ENCODE results near the gene GUCY1B1. TPM values are rescaled to one million over a fixed set of nuclear protein-coding genes. Genes with fewer than 3 reads are reported as not detected.

Gene GUCY1B1
- total RNA-seq (1 to 10 TPM in 1 of 5 donors, under 1 TPM in 4; 0.09 to 1.1 (median 0.12) TPM), total RNA-seq (0.07 to 1.7 (median 0.35) reads per million in 29 experiments)
- 0.37 TPM for total RNA-seq (2013)

DNA sequence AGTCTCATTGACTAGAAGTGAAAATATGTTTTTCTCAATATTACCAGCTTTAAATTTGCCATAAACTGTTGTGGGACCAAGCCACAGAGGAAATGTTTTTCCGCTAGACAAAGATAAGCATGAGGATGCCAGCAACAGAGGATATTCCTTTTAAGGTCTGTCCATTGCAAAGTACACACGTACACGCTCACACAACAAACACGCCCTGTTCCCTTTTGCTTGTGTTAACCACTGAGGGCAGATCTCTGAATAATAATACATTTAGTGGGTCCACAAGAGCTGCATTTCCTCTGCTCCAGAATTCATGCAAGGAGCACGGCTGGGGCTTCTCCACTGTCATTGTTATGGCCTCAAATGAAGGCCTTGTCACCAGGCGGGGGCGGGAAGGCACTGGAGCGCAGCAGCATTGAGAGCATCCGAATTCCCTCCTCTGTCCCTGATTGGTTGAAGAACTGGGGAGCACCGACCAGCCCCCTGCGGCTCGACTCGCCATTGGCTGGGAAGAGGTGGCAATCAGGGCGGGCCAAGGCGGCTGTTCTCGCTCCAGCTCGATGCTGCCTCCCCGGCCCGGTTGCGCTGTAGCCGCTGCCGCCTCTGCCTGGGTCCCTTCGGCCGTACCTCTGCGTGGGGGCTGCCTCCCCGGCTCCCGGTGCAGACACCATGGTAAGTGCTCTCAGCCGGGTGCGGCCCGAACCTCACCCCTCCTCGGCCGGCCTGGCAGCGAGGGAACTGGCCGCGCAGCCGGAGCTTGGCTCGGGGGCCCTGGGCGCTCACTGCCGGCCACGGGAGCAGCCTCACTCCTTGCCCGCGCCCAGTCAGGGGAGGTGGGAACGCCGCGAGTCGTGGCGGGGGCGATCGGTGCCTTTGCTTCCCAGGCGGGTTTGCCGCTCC lies at the start of gene GUCY1B1:
Gene GUCY1B1 (plus strand): TSS at position 541 of the 891 bp plus-strand sequence. CDS start 120 bp downstream, at position 661.
- ChIA-PET CTCF (no interaction called here), POLR2A (no interaction called here)
- Mint-ChIP-seq H3K27ac (no peak within 1 kb of the TSS), H3K4me3 (peak within 1 kb of the TSS; percentile 53 to 71 (median 57)), H3K4me1 (peaks cover 0 to 7% (median 6%) of the 10 kb centered on the region in 3 donors), H3K9me3 (no peaks in the 10 kb centered on the region), H3K36me3 (no peaks in the 10 kb centered on the region), H3K27me3 (peaks cover 27 to 35% of the 10 kb centered on the region in 2 donors)
- H3K27ac ChIP-seq (ENCODE audit: low read length) = no peak within 1 kb of the TSS
- peak; percentile 2 to 84 (median 56) for DNase-seq
- peak within 1 kb of the TSS; percentile 29 to 80 for H3K4me3 ChIP-seq (ENCODE audit: control insufficient read depth in 1 of 2, extremely low read depth in 1 of 2, low read length in 1 of 2)
- peak; percentile 78 to 98 (median 86) for ATAC-seq (replicated peaks in 1 of 4)
- H3K4me1 ChIP-seq (ENCODE audit: control insufficient read depth in 1 of 2, extremely low read depth in 1 of 2, insufficient read depth in 2 of 2, low read length in 2 of 2) = peaks cover 0 to 15% of the 10 kb centered on the region in 2 experiments
- no peaks in the 10 kb centered on the region for H3K9me3 ChIP-seq
- peaks cover 0 to 16% of the 10 kb centered on the region in 2 experiments for H3K27me3 ChIP-seq (replicated peaks in 1 of 2; ENCODE audit: control insufficient read depth in 2 of 2, extremely low read depth in 1 of 2, insufficient read depth in 2 of 2, low read length in 1 of 2)
- H3K36me3 ChIP-seq (ENCODE audit: control insufficient read depth in 2 of 2, extremely low read depth in 1 of 2, insufficient read depth in 1 of 2, low read length in 1 of 2) = no peaks in the 10 kb centered on the region
- WGBS (ENCODE audit: insufficient coverage) = 7% methylated on average over 49 of the region's 51 CpGs

DNA sequence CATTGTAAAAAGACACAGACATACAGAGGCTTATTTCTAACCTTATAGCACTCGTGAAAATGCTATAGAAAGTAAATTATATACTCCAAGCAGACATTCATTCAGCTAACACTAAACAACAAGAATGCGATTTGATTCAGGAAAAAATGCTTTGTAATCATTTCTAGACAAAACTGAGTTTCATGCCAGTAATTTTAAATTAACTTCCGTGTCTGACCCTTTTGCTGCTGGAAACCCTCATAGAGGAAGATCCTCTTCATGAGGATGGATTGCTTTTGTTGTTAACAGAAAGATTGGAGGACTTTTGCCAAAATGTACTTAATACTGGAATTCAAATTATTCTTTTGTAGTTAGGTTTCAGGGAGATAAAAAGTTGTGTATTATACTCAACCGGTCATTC lies 48.9 kb upstream of the GUCY1B1 start:
- WGBS (ENCODE audit: insufficient coverage) = 83% methylated on average over 1 of the region's 4 CpGs
- no peaks in the 10 kb centered on the region for H3K9me3 ChIP-seq
- POLR2A ChIA-PET = no interaction called here
- H3K27me3 ChIP-seq (replicated peaks in 1 of 2; ENCODE audit: control insufficient read depth in 2 of 2, extremely low read depth in 1 of 2, insufficient read depth in 2 of 2, low read length in 1 of 2) = no peaks in the 10 kb centered on the region
- no peak overlapping the region for H3K4me3 ChIP-seq (ENCODE audit: control insufficient read depth in 1 of 2, extremely low read depth in 1 of 2, low read length in 1 of 2)
- no peak for ATAC-seq (replicated peaks in 1 of 4)
- H3K4me1 Mint-ChIP-seq = no peaks in the 10 kb centered on the region
- CTCF ChIA-PET = no interaction called here
- no peaks in the 10 kb centered on the region for H3K4me1 ChIP-seq (ENCODE audit: control insufficient read depth in 1 of 2, extremely low read depth in 1 of 2, insufficient read depth in 2 of 2, low read length in 2 of 2)
- no peaks in the 10 kb centered on the region for H3K9me3 Mint-ChIP-seq
- H3K4me3 Mint-ChIP-seq = no peak overlapping the region
- H3K27ac ChIP-seq (ENCODE audit: low read length) = no peak overlapping the region
- no peak for DNase-seq
- peaks cover 0 to 3% of the 10 kb centered on the region in 2 donors for H3K27me3 Mint-ChIP-seq
- H3K36me3 Mint-ChIP-seq = no peaks in the 10 kb centered on the region
- H3K27ac Mint-ChIP-seq = no peak overlapping the region
- no peaks in the 10 kb centered on the region for H3K36me3 ChIP-seq (ENCODE audit: control insufficient read depth in 2 of 2, extremely low read depth in 1 of 2, insufficient read depth in 1 of 2, low read length in 1 of 2)

GRCh38 chr4:155711556-155711955 lies 47.3 kb upstream of the GUCY1B1 start:
- peaks cover 0 to 3% of the 10 kb centered on the region in 2 donors for H3K27me3 Mint-ChIP-seq
- H3K4me3 ChIP-seq (ENCODE audit: control insufficient read depth in 1 of 2, extremely low read depth in 1 of 2, low read length in 1 of 2) = no peak overlapping the region
- no peaks in the 10 kb centered on the region for H3K9me3 Mint-ChIP-seq
- ChIA-PET POLR2A (interaction anchor here in 1 of 2 donors (0.6 kb wide), 1 partner anchor 10 kb away, joined by 5 read pairs; no protein-coding TSS in a partner anchor), CTCF (interaction anchor here in 1 of 2 donors (0.5 kb wide), 1 partner anchor 237 kb away, joined by 9 read pairs; no protein-coding TSS in a partner anchor)
- H3K27me3 ChIP-seq (replicated peaks in 1 of 2; ENCODE audit: control insufficient read depth in 2 of 2, extremely low read depth in 1 of 2, insufficient read depth in 2 of 2, low read length in 1 of 2) = no peaks in the 10 kb centered on the region
- DNase-seq (no peak), ATAC-seq (replicated peaks in 1 of 4) (no peak)
- no peaks in the 10 kb centered on the region for H3K4me1 Mint-ChIP-seq
- WGBS (ENCODE audit: insufficient coverage) = no CpG with 5 or more reads among the region's 1 CpG
- H3K4me3 Mint-ChIP-seq = no peak overlapping the region
- no peak overlapping the region for H3K27ac Mint-ChIP-seq
- no peaks in the 10 kb centered on the region for H3K9me3 ChIP-seq
- no peaks in the 10 kb centered on the region for H3K4me1 ChIP-seq (ENCODE audit: control insufficient read depth in 1 of 2, extremely low read depth in 1 of 2, insufficient read depth in 2 of 2, low read length in 2 of 2)
- H3K36me3 Mint-ChIP-seq = no peaks in the 10 kb centered on the region
- H3K27ac ChIP-seq (ENCODE audit: low read length) = no peak overlapping the region
- no peaks in the 10 kb centered on the region for H3K36me3 ChIP-seq (ENCODE audit: control insufficient read depth in 2 of 2, extremely low read depth in 1 of 2, insufficient read depth in 1 of 2, low read length in 1 of 2)

DNA sequence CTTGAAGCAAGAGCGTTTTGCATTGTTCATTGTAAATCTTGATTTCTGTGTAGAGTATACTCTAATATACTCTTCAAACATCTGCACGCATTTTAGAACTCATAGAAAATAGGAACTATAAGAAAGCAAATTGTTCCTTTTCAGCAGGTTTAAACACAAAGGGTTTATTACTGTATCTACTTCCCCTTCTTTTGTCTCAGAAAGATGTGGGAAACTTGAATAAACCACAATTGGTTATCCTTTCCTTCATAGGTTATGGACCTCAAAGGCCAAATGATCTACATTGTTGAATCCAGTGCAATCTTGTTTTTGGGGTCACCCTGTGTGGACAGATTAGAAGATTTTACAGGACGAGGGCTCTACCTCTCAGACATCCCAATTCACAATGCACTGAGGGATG lies 46.0 kb upstream of the GUCY1B1 start:
- Histone ChIP-seq H3K9me3 (no peaks in the 10 kb centered on the region), H3K4me1 (ENCODE audit: control insufficient read depth in 1 of 2, extremely low read depth in 1 of 2, insufficient read depth in 2 of 2, low read length in 2 of 2) (no peaks in the 10 kb centered on the region), H3K36me3 (ENCODE audit: control insufficient read depth in 2 of 2, extremely low read depth in 1 of 2, insufficient read depth in 1 of 2, low read length in 1 of 2) (no peaks in the 10 kb centered on the region), H3K27me3 (replicated peaks in 1 of 2; ENCODE audit: control insufficient read depth in 2 of 2, extremely low read depth in 1 of 2, insufficient read depth in 2 of 2, low read length in 1 of 2) (no peaks in the 10 kb centered on the region), H3K4me3 (ENCODE audit: control insufficient read depth in 1 of 2, extremely low read depth in 1 of 2, low read length in 1 of 2) (no peak overlapping the region), H3K27ac (ENCODE audit: low read length) (no peak overlapping the region)
- CTCF ChIA-PET = no interaction called here
- no peak for DNase-seq
- WGBS (ENCODE audit: insufficient coverage) = no CpG with 5 or more reads among the region's 3 CpGs
- ATAC-seq (replicated peaks in 1 of 4) = no peak
- Mint-ChIP-seq H3K36me3 (no peaks in the 10 kb centered on the region), H3K27ac (no peak overlapping the region), H3K4me3 (no peak overlapping the region), H3K9me3 (no peaks in the 10 kb centered on the region), H3K4me1 (no peaks in the 10 kb centered on the region), H3K27me3 (peaks cover 0 to 3% of the 10 kb centered on the region in 2 donors)
- POLR2A ChIA-PET = no interaction called here

- ATAC-seq (replicated peaks in 1 of 4) = no peak
- no peaks in the 10 kb centered on the region for H3K9me3 Mint-ChIP-seq
- Histone ChIP-seq H3K27me3 (replicated peaks in 1 of 2; ENCODE audit: control insufficient read depth in 2 of 2, extremely low read depth in 1 of 2, insufficient read depth in 2 of 2, low read length in 1 of 2) (no peaks in the 10 kb centered on the region), H3K9me3 (no peaks in the 10 kb centered on the region), H3K27ac (ENCODE audit: low read length) (no peak overlapping the region), H3K4me3 (ENCODE audit: control insufficient read depth in 1 of 2, extremely low read depth in 1 of 2, low read length in 1 of 2) (no peak overlapping the region), H3K36me3 (ENCODE audit: control insufficient read depth in 2 of 2, extremely low read depth in 1 of 2, insufficient read depth in 1 of 2, low read length in 1 of 2) (no peaks in the 10 kb centered on the region), H3K4me1 (ENCODE audit: control insufficient read depth in 1 of 2, extremely low read depth in 1 of 2, insufficient read depth in 2 of 2, low read length in 2 of 2) (no peaks in the 10 kb centered on the region)
- H3K36me3 Mint-ChIP-seq = no peaks in the 10 kb centered on the region
- CTCF ChIA-PET = no interaction called here
- no CpG with 5 or more reads among the region's 1 CpG for WGBS (ENCODE audit: insufficient coverage)
- POLR2A ChIA-PET = no interaction called here
- H3K4me3 Mint-ChIP-seq = no peak overlapping the region
- no peaks in the 10 kb centered on the region for H3K4me1 Mint-ChIP-seq
- H3K27ac Mint-ChIP-seq = no peak overlapping the region
- no peak for DNase-seq
- peaks cover 0 to 3% of the 10 kb centered on the region in 2 donors for H3K27me3 Mint-ChIP-seq
Measured at GRCh38 chr4:155713911-155714310, 44.9 kb upstream of the GUCY1B1 start.

- H3K4me1 ChIP-seq (ENCODE audit: control insufficient read depth in 1 of 2, extremely low read depth in 1 of 2, insufficient read depth in 2 of 2, low read length in 2 of 2) = no peaks in the 10 kb centered on the region
- no peak overlapping the region for H3K4me3 Mint-ChIP-seq
- ATAC-seq (replicated peaks in 1 of 4) = no peak
- H3K4me3 ChIP-seq (ENCODE audit: control insufficient read depth in 1 of 2, extremely low read depth in 1 of 2, low read length in 1 of 2) = no peak overlapping the region
- no peaks in the 10 kb centered on the region for H3K4me1 Mint-ChIP-seq
- no peaks in the 10 kb centered on the region for H3K27me3 Mint-ChIP-seq
- no peak overlapping the region for H3K27ac Mint-ChIP-seq
- no peaks in the 10 kb centered on the region for H3K36me3 ChIP-seq (ENCODE audit: control insufficient read depth in 2 of 2, extremely low read depth in 1 of 2, insufficient read depth in 1 of 2, low read length in 1 of 2)
- WGBS (ENCODE audit: insufficient coverage) = no CpG with 5 or more reads among the region's 1 CpG
- DNase-seq = no peak
- H3K9me3 Mint-ChIP-seq = no peaks in the 10 kb centered on the region
- H3K36me3 Mint-ChIP-seq = no peaks in the 10 kb centered on the region
- ChIA-PET POLR2A (no interaction called here), CTCF (no interaction called here)
- no peaks in the 10 kb centered on the region for H3K27me3 ChIP-seq (replicated peaks in 1 of 2; ENCODE audit: control insufficient read depth in 2 of 2, extremely low read depth in 1 of 2, insufficient read depth in 2 of 2, low read length in 1 of 2)
- H3K27ac ChIP-seq (ENCODE audit: low read length) = no peak overlapping the region
- H3K9me3 ChIP-seq = no peaks in the 10 kb centered on the region
Measured at GRCh38 chr4:155722336-155722735, 36.5 kb upstream of the GUCY1B1 start.

All from T-cell (primary cell).